Kidney glomerular epithelial cell (primary cell): Measurements from ENCODE around the gene SORL1.

Source experiments
- DNase-seq: peaks from one replicate; lab custom pipeline; 2025; lab: John Stamatoyannopoulos, UW

Gene SORL1

GRCh38 chr11:121453589-121454299, 1.6 kb downstream of the SORL1 start:
- no peak for DNase-seq

- no peak for DNase-seq
Measured at GRCh38 chr11:121455115-121455514, 3.0 kb downstream of the SORL1 start.

- DNase-seq, result no peak
Measured at GRCh38 chr11:121456151-121456550, 4.0 kb downstream of the SORL1 start.

- no peak for DNase-seq
Measured at GRCh38 chr11:121456816-121457431, 4.8 kb downstream of the SORL1 start.

- DNase-seq, result no peak
Measured at GRCh38 chr11:121458551-121458950, 6.4 kb downstream of the SORL1 start.

- DNase-seq, result no peak
Measured at GRCh38 chr11:121459413-121460017, 7.4 kb downstream of the SORL1 start.

- no peak for DNase-seq
Measured at GRCh38 chr11:121460941-121461514, 8.9 kb downstream of the SORL1 start.

- no peak for DNase-seq
Measured at GRCh38 chr11:121461843-121462242, 9.7 kb downstream of the SORL1 start.

- DNase-seq, result no peak
Measured at GRCh38 chr11:121463689-121464335, 11.7 kb downstream of the SORL1 start.

GRCh38 chr11:121464352-121464946, 12.3 kb downstream of the SORL1 start:
- peak; percentile 79 for DNase-seq

GRCh38 chr11:121465709-121466062, 13.6 kb downstream of the SORL1 start:
- DNase-seq, result no peak

GRCh38 chr11:121466063-121466794, 14.1 kb downstream of the SORL1 start:
- peak; percentile 98 for DNase-seq

- DNase-seq, result no peak
Measured at GRCh38 chr11:121467471-121467870, 15.4 kb downstream of the SORL1 start.

- no peak for DNase-seq
Measured at GRCh38 chr11:121467965-121468364, 15.9 kb downstream of the SORL1 start.

GRCh38 chr11:121469910-121470309, 17.8 kb downstream of the SORL1 start:
- no peak for DNase-seq

- no peak for DNase-seq
Measured at GRCh38 chr11:121471167-121471566, 19.1 kb downstream of the SORL1 start.

- DNase-seq, result no peak
Measured at GRCh38 chr11:121472312-121472711, 20.2 kb downstream of the SORL1 start.

GRCh38 chr11:121473064-121473777, 21.1 kb downstream of the SORL1 start:
- no peak for DNase-seq

GRCh38 chr11:121474680-121475079, 22.6 kb downstream of the SORL1 start:
- no peak for DNase-seq

- no peak for DNase-seq
Measured at GRCh38 chr11:121476379-121477032, 24.4 kb downstream of the SORL1 start.
